ENCODE measurements around the gene CCL4L2.
A peak's percentile ranks its signal among the peaks of the same experiment; 100 is the strongest.
"Not testable (repeated sequence)": the region's sequence is repeated elsewhere in the genome, so short reads cannot be mapped to it uniquely, and the experiment has no call there.

Gene CCL4L2

GRCh38 chr17:36196131-36196486, 14.8 kb upstream of the CCL4L2 start:
- Histone ChIP-seq H3K79me2 (ENCODE audit: control insufficient read depth, low read length) (no peaks in the 10 kb centered on the region), H3F3A (ENCODE audit: control insufficient read depth, insufficient read depth) (no peaks in the 10 kb centered on the region), H3K36me3 (ENCODE audit: control insufficient read depth, low read length) (no peaks in the 10 kb centered on the region), H3K4me1 (ENCODE audit: control insufficient read depth, low read length) (peaks cover 53% of the 10 kb centered on the region), H4K20me1 (ENCODE audit: control insufficient read depth, insufficient read depth, low read depth, low read length) (no peaks in the 10 kb centered on the region), H3K27ac (ENCODE audit: low read depth, low read length) (no peak overlapping the region), H3K4me2 (ENCODE audit: low read length) (peak overlapping the region; percentile 62), H3K9me3 (ENCODE audit: control insufficient read depth, insufficient read depth, low read length) (no peaks in the 10 kb centered on the region), H3K4me3 (ENCODE audit: low read length) (peak overlapping the region; percentile 48), H3K9me2 (replicated peaks; ENCODE audit: control insufficient read depth, low read length) (no peaks in the 10 kb centered on the region), H3K27me3 (ENCODE audit: control insufficient read depth, low read length) (no peaks in the 10 kb centered on the region)
- TF ChIP-seq CTCF (IDR thresholded peaks at IDR 0.05; ENCODE audit: low read depth, low read length, poor library complexity, severe bottlenecking) = no peak

GRCh38 chr17:36197387-36197703, 13.5 kb upstream of the CCL4L2 start:
- Histone ChIP-seq H3K36me3 (ENCODE audit: control insufficient read depth, low read length) (no peaks in the 10 kb centered on the region), H3F3A (ENCODE audit: control insufficient read depth, insufficient read depth) (no peaks in the 10 kb centered on the region), H3K27ac (ENCODE audit: low read depth, low read length) (no peak overlapping the region), H3K4me3 (ENCODE audit: low read length) (peak overlapping the region; percentile 48), H4K20me1 (ENCODE audit: control insufficient read depth, insufficient read depth, low read depth, low read length) (no peaks in the 10 kb centered on the region), H3K9me3 (ENCODE audit: control insufficient read depth, insufficient read depth, low read length) (no peaks in the 10 kb centered on the region), H3K4me2 (ENCODE audit: low read length) (peak overlapping the region; percentile 62), H3K9me2 (replicated peaks; ENCODE audit: control insufficient read depth, low read length) (no peaks in the 10 kb centered on the region), H3K4me1 (ENCODE audit: control insufficient read depth, low read length) (peaks cover 60% of the 10 kb centered on the region), H3K27me3 (ENCODE audit: control insufficient read depth, low read length) (no peaks in the 10 kb centered on the region), H3K79me2 (ENCODE audit: control insufficient read depth, low read length) (no peaks in the 10 kb centered on the region)
- TF ChIP-seq CTCF (IDR thresholded peaks at IDR 0.05; ENCODE audit: low read depth, low read length, poor library complexity, severe bottlenecking) (no peak), EZH2phosphoT487 (IDR thresholded peaks at IDR 0.05; ENCODE audit: borderline replicate concordance, low read length) (no peak)

GRCh38 chr17:36198831-36199465, 11.9 kb upstream of the CCL4L2 start:
- H3K4me3 ChIP-seq (ENCODE audit: low read length) = no peak overlapping the region

GRCh38 chr17:36201102-36201501, 9.8 kb upstream of the CCL4L2 start:
- H3K4me1 ChIP-seq (ENCODE audit: control insufficient read depth, low read length) = peaks cover 58% of the 10 kb centered on the region
- not testable (repeated sequence) for H3K27me3 ChIP-seq (ENCODE audit: control insufficient read depth, low read length); H3K79me2 ChIP-seq (ENCODE audit: control insufficient read depth, low read length); H3K9me3 ChIP-seq (ENCODE audit: control insufficient read depth, insufficient read depth, low read length); H3K36me3 ChIP-seq (ENCODE audit: control insufficient read depth, low read length); H3F3A ChIP-seq (ENCODE audit: control insufficient read depth, insufficient read depth); H3K4me3 ChIP-seq (ENCODE audit: low read length); H3K9me2 ChIP-seq (replicated peaks; ENCODE audit: control insufficient read depth, low read length); H3K4me2 ChIP-seq (ENCODE audit: low read length); H4K20me1 ChIP-seq (ENCODE audit: control insufficient read depth, insufficient read depth, low read depth, low read length); H3K27ac ChIP-seq (ENCODE audit: low read depth, low read length)

More at GRCh38 chr17:36198831-36199465, 11.9 kb upstream of the CCL4L2 start:
- H3K27me3 ChIP-seq (ENCODE audit: control insufficient read depth, low read length) = no peaks in the 10 kb centered on the region
- no peaks in the 10 kb centered on the region for H3F3A ChIP-seq (ENCODE audit: control insufficient read depth, insufficient read depth)
- no peaks in the 10 kb centered on the region for H3K79me2 ChIP-seq (ENCODE audit: control insufficient read depth, low read length)
- no peak for TF ChIP-seq CTCF (IDR thresholded peaks at IDR 0.05; ENCODE audit: low read depth, low read length, poor library complexity, severe bottlenecking)
- TF ChIP-seq EZH2phosphoT487 (IDR thresholded peaks at IDR 0.05; ENCODE audit: borderline replicate concordance, low read length) = no peak
- peak overlapping the region; percentile 20 for H3K4me2 ChIP-seq (ENCODE audit: low read length)
- H3K9me3 ChIP-seq (ENCODE audit: control insufficient read depth, insufficient read depth, low read length) = no peaks in the 10 kb centered on the region
- H3K4me1 ChIP-seq (ENCODE audit: control insufficient read depth, low read length) = peaks cover 65% of the 10 kb centered on the region
- no peaks in the 10 kb centered on the region for H3K9me2 ChIP-seq (replicated peaks; ENCODE audit: control insufficient read depth, low read length)
- no peaks in the 10 kb centered on the region for H4K20me1 ChIP-seq (ENCODE audit: control insufficient read depth, insufficient read depth, low read depth, low read length)
- no peaks in the 10 kb centered on the region for H3K36me3 ChIP-seq (ENCODE audit: control insufficient read depth, low read length)
- no peak overlapping the region for H3K27ac ChIP-seq (ENCODE audit: low read depth, low read length)

GRCh38 chr17:36201506-36201905, 9.4 kb upstream of the CCL4L2 start:
- H3K27me3 ChIP-seq (ENCODE audit: control insufficient read depth, low read length); H4K20me1 ChIP-seq (ENCODE audit: control insufficient read depth, insufficient read depth, low read depth, low read length); H3K9me2 ChIP-seq (replicated peaks; ENCODE audit: control insufficient read depth, low read length); H3F3A ChIP-seq (ENCODE audit: control insufficient read depth, insufficient read depth); H3K79me2 ChIP-seq (ENCODE audit: control insufficient read depth, low read length); H3K4me2 ChIP-seq (ENCODE audit: low read length); H3K4me3 ChIP-seq (ENCODE audit: low read length); H3K27ac ChIP-seq (ENCODE audit: low read depth, low read length); H3K9me3 ChIP-seq (ENCODE audit: control insufficient read depth, insufficient read depth, low read length); H3K36me3 ChIP-seq (ENCODE audit: control insufficient read depth, low read length): not testable (repeated sequence)
- H3K4me1 ChIP-seq (ENCODE audit: control insufficient read depth, low read length) = peaks cover 58% of the 10 kb centered on the region

All from DOHH2 (cell line).